ENCODE measurements around the gene SYT1. TPM values are rescaled to one million over a fixed set of nuclear protein-coding genes. Genes with fewer than 3 reads are reported as not detected.

Gene SYT1
- total RNA-seq, 1 donor from 2014 or later: 19.5 TPM

DNA sequence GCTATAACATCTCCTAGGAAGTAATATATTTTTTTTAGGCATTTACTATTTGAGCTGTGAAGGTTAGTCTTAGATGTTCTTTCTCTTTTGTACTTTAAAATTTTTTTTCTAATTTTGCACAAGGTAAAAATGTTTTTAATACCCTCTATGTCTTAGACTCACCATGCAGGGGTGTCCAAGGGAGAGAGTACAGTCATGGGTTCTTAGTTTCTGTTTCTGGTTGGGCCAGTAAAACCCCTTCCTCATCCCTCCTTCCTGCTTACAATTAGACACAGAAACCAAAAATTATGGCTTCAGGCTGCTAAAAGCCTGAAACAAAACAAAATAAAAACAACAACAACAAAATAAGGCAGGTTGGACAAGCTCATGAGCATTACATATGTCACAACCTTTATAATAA lies 193.0 kb downstream of the SYT1 start:
- Mint-ChIP-seq H3K27ac (ENCODE audit: unreplicated experiment) (no peak overlapping the region), H3K4me3 (no peak overlapping the region), H3K27me3 (ENCODE audit: low read depth) (no peaks in the 10 kb centered on the region), H3K9me3 (no peaks in the 10 kb centered on the region), H3K36me3 (ENCODE audit: low read depth) (peaks cover 2% of the 10 kb centered on the region), H3K4me1 (peaks cover 12% of the 10 kb centered on the region)
- TF ChIP-seq, protein P1, sequence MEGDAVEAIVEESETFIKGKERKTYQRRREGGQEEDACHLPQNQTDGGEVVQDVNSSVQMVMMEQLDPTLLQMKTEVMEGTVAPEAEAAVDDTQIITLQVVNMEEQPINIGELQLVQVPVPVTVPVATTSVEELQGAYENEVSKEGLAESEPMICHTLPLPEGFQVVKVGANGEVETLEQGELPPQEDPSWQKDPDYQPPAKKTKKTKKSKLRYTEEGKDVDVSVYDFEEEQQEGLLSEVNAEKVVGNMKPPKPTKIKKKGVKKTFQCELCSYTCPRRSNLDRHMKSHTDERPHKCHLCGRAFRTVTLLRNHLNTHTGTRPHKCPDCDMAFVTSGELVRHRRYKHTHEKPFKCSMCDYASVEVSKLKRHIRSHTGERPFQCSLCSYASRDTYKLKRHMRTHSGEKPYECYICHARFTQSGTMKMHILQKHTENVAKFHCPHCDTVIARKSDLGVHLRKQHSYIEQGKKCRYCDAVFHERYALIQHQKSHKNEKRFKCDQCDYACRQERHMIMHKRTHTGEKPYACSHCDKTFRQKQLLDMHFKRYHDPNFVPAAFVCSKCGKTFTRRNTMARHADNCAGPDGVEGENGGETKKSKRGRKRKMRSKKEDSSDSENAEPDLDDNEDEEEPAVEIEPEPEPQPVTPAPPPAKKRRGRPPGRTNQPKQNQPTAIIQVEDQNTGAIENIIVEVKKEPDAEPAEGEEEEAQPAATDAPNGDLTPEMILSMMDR (conservative IDR thresholded peaks at IDR 0.05): no peak
- DNase-seq (ENCODE audit: low read depth, low spot score): no peak

DNA sequence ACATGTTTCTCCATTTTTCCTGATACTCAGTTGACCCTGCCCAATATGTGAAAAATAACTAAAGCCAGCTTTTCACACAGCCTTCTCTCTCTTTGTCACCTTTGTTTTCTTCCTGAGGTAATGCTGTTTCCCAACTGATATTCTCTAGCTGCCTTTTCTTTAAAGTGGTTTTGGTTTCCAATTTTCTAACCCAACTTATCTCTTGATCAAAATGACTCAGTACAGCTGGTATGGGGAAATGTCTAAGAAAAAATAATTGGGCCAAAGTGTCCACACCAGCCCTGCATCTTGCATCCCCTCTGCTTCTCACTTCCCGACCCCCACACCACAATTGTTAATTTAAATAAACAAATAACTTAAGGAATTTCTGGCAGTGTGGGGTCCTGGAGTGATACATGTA lies 193.8 kb downstream of the SYT1 start:
- Mint-ChIP-seq H3K27me3 (ENCODE audit: low read depth) (no peaks in the 10 kb centered on the region), H3K27ac (ENCODE audit: unreplicated experiment) (no peak overlapping the region), H3K4me3 (no peak overlapping the region), H3K4me1 (peaks cover 12% of the 10 kb centered on the region), H3K36me3 (ENCODE audit: low read depth) (peaks cover 2% of the 10 kb centered on the region), H3K9me3 (no peaks in the 10 kb centered on the region)
- DNase-seq (ENCODE audit: low read depth, low spot score): no peak
- TF ChIP-seq, protein P1 (conservative IDR thresholded peaks at IDR 0.05): no peak

DNA sequence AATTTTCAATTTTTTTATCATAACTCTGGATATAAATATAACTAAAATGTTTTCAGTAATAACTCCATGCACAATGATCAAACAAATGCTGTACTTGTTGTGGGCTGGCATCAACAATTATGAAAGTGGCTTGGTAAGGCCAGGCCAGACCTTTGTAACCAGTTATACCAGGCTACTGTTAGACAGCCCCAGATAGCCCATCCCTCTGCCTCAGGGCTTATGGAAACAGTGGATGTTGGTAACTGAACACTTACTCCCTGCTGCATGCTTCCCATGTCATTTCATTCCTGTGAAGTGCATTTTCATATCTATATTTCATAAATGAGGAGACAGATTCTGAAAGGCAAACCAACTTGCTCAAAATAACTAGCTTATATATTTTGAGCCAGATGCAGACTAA lies 195.0 kb downstream of the SYT1 start:
- H3K9me3 Mint-ChIP-seq: no peaks in the 10 kb centered on the region
- H3K36me3 Mint-ChIP-seq (ENCODE audit: low read depth): no peaks in the 10 kb centered on the region
- H3K27me3 Mint-ChIP-seq (ENCODE audit: low read depth): no peaks in the 10 kb centered on the region
- TF ChIP-seq, protein P1 (conservative IDR thresholded peaks at IDR 0.05): no peak
- H3K27ac Mint-ChIP-seq (ENCODE audit: unreplicated experiment): no peak overlapping the region
- peaks cover 12% of the 10 kb centered on the region for H3K4me1 Mint-ChIP-seq
- H3K4me3 Mint-ChIP-seq: no peak overlapping the region
- no peak for DNase-seq (ENCODE audit: low read depth, low spot score)

DNA sequence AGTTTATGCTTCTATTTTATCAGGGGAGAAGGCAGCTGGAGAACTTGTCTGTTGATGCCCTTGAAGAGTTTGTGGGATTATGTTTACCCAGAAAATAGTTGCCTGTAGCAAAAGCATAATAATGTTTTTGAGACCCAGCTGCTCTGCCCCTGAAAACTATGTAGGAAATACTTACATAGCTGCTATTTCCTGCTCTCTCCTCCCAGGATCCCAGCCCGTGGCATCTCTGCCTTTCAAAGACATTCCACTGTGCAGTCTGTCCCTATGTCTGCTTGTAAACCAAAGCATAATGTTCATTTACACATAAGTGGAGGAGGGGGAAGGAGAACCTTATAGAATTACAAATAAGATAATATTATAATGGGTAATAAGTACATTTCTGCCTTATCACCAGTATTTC lies 198.7 kb downstream of the SYT1 start:
- H3K9me3 Mint-ChIP-seq: no peaks in the 10 kb centered on the region
- H3K27me3 Mint-ChIP-seq (ENCODE audit: low read depth): no peaks in the 10 kb centered on the region
- no peak for DNase-seq (ENCODE audit: low read depth, low spot score)
- peaks cover 12% of the 10 kb centered on the region for H3K4me1 Mint-ChIP-seq
- H3K36me3 Mint-ChIP-seq (ENCODE audit: low read depth): no peaks in the 10 kb centered on the region
- no peak overlapping the region for H3K4me3 Mint-ChIP-seq
- TF ChIP-seq, protein P1 (conservative IDR thresholded peaks at IDR 0.05): no peak
- no peak overlapping the region for H3K27ac Mint-ChIP-seq (ENCODE audit: unreplicated experiment)

DNA sequence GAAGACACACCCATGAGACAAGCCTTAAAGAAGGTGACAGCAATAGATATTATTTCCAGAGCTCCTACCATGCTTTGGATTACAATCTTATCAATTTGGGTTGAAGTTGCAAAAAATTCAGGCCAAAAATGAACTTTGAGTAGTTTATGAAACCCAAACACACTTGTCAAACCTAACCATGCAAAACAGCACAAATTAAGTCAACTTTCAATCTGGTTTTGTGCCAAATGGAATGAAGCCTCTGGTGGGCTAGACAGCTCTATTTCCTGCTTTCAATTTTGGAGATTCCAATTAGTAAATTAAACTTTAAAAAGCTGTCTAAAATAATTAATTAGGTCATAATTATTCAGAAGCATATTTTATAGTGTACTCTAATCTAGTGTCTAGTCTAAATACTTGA lies 203.4 kb downstream of the SYT1 start:
- no peak overlapping the region for H3K4me3 Mint-ChIP-seq
- H3K27me3 Mint-ChIP-seq (ENCODE audit: low read depth): no peaks in the 10 kb centered on the region
- H3K27ac Mint-ChIP-seq (ENCODE audit: unreplicated experiment): no peak overlapping the region
- no peaks in the 10 kb centered on the region for H3K9me3 Mint-ChIP-seq
- H3K36me3 Mint-ChIP-seq (ENCODE audit: low read depth): no peaks in the 10 kb centered on the region
- no peaks in the 10 kb centered on the region for H3K4me1 Mint-ChIP-seq
- DNase-seq (ENCODE audit: low read depth, low spot score): no peak
- TF ChIP-seq, protein P1 (conservative IDR thresholded peaks at IDR 0.05): no peak

DNA sequence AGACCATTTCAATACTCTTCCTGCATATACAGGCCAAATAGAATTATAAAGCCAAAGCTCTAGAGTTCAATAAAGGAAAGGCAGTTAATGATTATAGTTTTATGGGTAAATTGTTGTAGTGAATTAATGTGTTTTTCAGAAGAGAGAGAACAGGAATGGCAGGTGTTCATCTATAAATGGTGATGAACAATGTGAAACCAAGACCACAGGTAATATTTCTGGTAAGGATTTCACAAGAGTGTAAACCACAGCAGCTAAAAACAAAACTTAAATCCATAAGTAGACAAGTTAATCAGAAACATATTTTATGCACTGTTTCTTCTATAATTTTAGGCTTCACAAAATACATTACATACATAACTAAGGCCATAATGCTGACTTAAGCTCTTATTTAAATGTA lies 204.4 kb downstream of the SYT1 start:
- no peaks in the 10 kb centered on the region for H3K27me3 Mint-ChIP-seq (ENCODE audit: low read depth)
- H3K36me3 Mint-ChIP-seq (ENCODE audit: low read depth): no peaks in the 10 kb centered on the region
- no peak for DNase-seq (ENCODE audit: low read depth, low spot score)
- no peaks in the 10 kb centered on the region for H3K4me1 Mint-ChIP-seq
- H3K9me3 Mint-ChIP-seq: no peaks in the 10 kb centered on the region
- TF ChIP-seq, protein P1 (conservative IDR thresholded peaks at IDR 0.05): no peak
- no peak overlapping the region for H3K4me3 Mint-ChIP-seq
- no peak overlapping the region for H3K27ac Mint-ChIP-seq (ENCODE audit: unreplicated experiment)

All from neural crest cell (in vitro differentiated cells).